Measurements from ENCODE around the gene ATXN2.

GRCh38 chr12:111458546-111459172 is 140.5 kb downstream of the ATXN2 start:
- no peak for TF ChIP-seq GATA2 (IDR thresholded peaks at IDR 0.05; ENCODE audit: low read depth, low read length)
- no peak for TF ChIP-seq GATA3 (IDR thresholded peaks at IDR 0.05; ENCODE audit: low read depth, low read length)
